ENCODE measurements around the gene BOC.

DNA sequence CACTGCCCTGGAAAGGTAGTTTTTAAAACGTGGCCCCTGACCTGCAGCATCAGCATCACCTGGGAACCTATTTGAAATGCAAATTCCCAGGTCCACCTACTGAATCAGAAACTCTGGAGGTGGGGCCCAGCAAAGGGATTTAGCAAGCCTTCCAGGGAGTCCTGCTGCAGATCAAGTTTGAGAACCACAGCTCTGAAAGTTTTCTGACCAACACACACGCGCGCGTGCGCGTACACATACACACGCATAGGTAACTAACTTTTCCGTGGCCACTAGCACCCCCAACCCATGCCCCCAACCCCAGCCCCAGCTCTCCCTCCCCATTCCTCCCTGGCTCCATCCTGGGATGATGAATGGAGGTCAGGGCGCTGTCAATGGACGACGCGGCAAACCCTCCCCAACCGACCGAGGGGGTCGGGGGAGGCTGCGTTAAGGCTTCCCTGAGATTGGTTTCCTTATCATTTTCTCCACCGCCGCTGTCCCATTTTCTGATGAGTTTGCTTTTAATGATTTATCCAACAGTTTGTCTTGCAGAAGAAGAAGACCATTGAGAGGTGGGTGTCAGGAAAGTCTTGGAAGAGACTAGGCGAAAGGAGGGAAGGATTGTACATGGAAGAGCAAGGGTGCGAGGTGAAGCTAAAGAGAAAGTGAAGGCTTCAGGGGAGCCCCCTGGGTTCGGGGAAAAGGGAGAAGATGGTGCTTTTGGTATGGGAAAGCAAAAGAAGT is 590 bp upstream of the BOC start:
- no peak for TF ChIP-seq CTCF (IDR thresholded peaks at IDR 0.05; ENCODE audit: control extremely low read depth in 1 of 3, insufficient read depth in 1 of 3, low read depth in 1 of 3, low read length in 3 of 3)
- TF ChIP-seq CHD2 (IDR thresholded peaks at IDR 0.05; ENCODE audit: low read length): no peak
- no peak for TF ChIP-seq TCF12 (IDR thresholded peaks at IDR 0.05; ENCODE audit: low read depth, low read length)
- no peak for TF ChIP-seq RXRA (IDR thresholded peaks at IDR 0.05; ENCODE audit: insufficient read depth, low read depth, low read length)
- TF ChIP-seq SP2 (IDR thresholded peaks at IDR 0.05; ENCODE audit: low read length): no peak
